Activated T-cell treated with anti-CD3 and anti-CD28 coated beads for 24 hours (primary cell): ENCODE data around the gene DNM1.
"Not testable (repeated sequence)": the region's sequence is repeated elsewhere in the genome, so short reads cannot be mapped to it uniquely, and the experiment has no call there.

ENCODE experiments used
- DNase-seq: peaks from one replicate; pipeline ENCODE4 v3.0.0-alpha.2; 2020; ENCODE audit warnings: low read depth

DNM1 gene

GRCh38 chr9:128178806-128179431, 24.3 kb upstream of the DNM1 start:
- DNase-seq: no peak

GRCh38 chr9:128180001-128180400, 23.2 kb upstream of the DNM1 start:
- no peak for DNase-seq

- no peak for DNase-seq
Measured at GRCh38 chr9:128180447-128180846, 22.7 kb upstream of the DNM1 start.

- not testable (repeated sequence) for DNase-seq
Measured at GRCh38 chr9:128181480-128181879, 21.7 kb upstream of the DNM1 start.

GRCh38 chr9:128182893-128183588, 20.1 kb upstream of the DNM1 start:
- no peak for DNase-seq

GRCh38 chr9:128185979-128186965, 16.9 kb upstream of the DNM1 start:
- DNase-seq: no peak

GRCh38 chr9:128187361-128187760, 15.8 kb upstream of the DNM1 start:
- DNase-seq: no peak

- DNase-seq: no peak
Measured at GRCh38 chr9:128188209-128188608, 15.0 kb upstream of the DNM1 start.

GRCh38 chr9:128190013-128190412, 13.2 kb upstream of the DNM1 start:
- no peak for DNase-seq

GRCh38 chr9:128190516-128191405, 12.4 kb upstream of the DNM1 start:
- no peak for DNase-seq

- peak; percentile 63 for DNase-seq
Measured at GRCh38 chr9:128191406-128192046, 11.7 kb upstream of the DNM1 start, which contains the start of gene CIZ1. Gene CIZ1 (minus strand): TSS chr9:128191572. CDS start chr9:128190857, 715 bp downstream.

GRCh38 chr9:128192601-128193371, 10.4 kb upstream of the DNM1 start:
- DNase-seq: peak; percentile 48

- DNase-seq: no peak
Measured at GRCh38 chr9:128193469-128194096, 9.6 kb upstream of the DNM1 start.

- no peak for DNase-seq
Measured at GRCh38 chr9:128201441-128202369, 1.5 kb upstream of the DNM1 start.

GRCh38 chr9:128202648-128203023, 543 bp upstream of the DNM1 start:
- DNase-seq: no peak

GRCh38 chr9:128203707-128204551, 750 bp downstream of the DNM1 start:
- no peak for DNase-seq

GRCh38 chr9:128204858-128205257, 1.7 kb downstream of the DNM1 start:
- DNase-seq: no peak
